ENCODE results near the gene MAP2K6.

DNA sequence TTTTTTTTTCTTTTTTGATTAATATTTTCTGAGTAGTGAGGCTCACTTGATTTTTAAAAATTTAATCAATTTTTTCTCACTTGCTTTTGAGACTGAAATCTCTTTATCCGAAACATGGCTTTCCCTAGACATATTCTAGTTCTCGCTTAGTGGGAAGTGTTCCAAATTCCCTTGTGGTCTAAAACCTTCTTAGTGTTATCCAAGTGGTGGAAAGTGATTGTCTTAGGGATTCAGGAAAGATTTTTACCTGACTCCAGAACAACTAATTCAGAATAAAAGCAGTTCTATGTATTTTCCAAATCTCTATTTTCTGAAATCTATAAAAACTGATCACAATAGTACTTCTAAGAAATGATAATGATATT, 178.8 kb downstream of the MAP2K6 start:
- no peak for TF ChIP-seq POLR2A (IDR thresholded peaks at IDR 0.05; ENCODE audit: control extremely low read depth in 1 of 2, low read depth in 2 of 2, low read length in 2 of 2)
- TF ChIP-seq, protein P1, sequence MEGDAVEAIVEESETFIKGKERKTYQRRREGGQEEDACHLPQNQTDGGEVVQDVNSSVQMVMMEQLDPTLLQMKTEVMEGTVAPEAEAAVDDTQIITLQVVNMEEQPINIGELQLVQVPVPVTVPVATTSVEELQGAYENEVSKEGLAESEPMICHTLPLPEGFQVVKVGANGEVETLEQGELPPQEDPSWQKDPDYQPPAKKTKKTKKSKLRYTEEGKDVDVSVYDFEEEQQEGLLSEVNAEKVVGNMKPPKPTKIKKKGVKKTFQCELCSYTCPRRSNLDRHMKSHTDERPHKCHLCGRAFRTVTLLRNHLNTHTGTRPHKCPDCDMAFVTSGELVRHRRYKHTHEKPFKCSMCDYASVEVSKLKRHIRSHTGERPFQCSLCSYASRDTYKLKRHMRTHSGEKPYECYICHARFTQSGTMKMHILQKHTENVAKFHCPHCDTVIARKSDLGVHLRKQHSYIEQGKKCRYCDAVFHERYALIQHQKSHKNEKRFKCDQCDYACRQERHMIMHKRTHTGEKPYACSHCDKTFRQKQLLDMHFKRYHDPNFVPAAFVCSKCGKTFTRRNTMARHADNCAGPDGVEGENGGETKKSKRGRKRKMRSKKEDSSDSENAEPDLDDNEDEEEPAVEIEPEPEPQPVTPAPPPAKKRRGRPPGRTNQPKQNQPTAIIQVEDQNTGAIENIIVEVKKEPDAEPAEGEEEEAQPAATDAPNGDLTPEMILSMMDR (IDR thresholded peaks at IDR 0.05; ENCODE audit: control extremely low read depth in 1 of 3, insufficient read depth in 1 of 3, low read depth in 1 of 3, low read length in 3 of 3), result no peak
- TF ChIP-seq SRF (IDR thresholded peaks at IDR 0.05; ENCODE audit: low read depth, low read length), result no peak

All from H1 (cell line).